HepG2 (cell line): ENCODE data around the gene HSPA6. TPM values are rescaled to one million over a fixed set of nuclear protein-coding genes. Genes with fewer than 3 reads are reported as not detected.
"Not testable (repeated sequence)": the region's sequence is repeated elsewhere in the genome, so short reads cannot be mapped to it uniquely, and the experiment has no call there.

Experiments
- ATAC-seq: fragments of 200-7000 bp; cut with Tn5 transposase; 3 replicates; pipeline ENCODE4 v1.9.1; 2020; ENCODE audit warnings: mild to moderate bottlenecking, moderate library complexity
- BruUV-seq: library from RNA; stranded (reverse); fragments of 400-500 nt; replicated peaks from 2 replicates; lab custom pipeline; 2021; lab: Mats Ljungman, UMichigan
- CTCF ChIA-PET: fragments of 300-600 bp; formaldehyde crosslinking; extraction: SDS; loops from one replicate; lab custom pipeline; 2021; ENCODE audit warnings: low total read pairs, inconsistent platforms, low intra/inter-chr PET ratio; lab: Yijun Ruan, JAX
- POLR2A ChIA-PET: fragments of 350-600 bp; sonication (Branson Sonifier 250); formaldehyde crosslinking; loops from one replicate; lab custom pipeline; 2020; ENCODE audit warnings: antibody characterized with exemption, inconsistent platforms; lab: Yijun Ruan, JAX
- DNase-seq: peaks from one replicate; pipeline ENCODE4 v3.0.0-alpha.2; 2015; ENCODE audit warnings: low spot score
- FAIRE-seq: peaks from 3 replicates; lab custom pipeline; 2011; peaks lifted over from hg19 to GRCh38; lab: Jason Lieb, UNC
- H2AFZ ChIP-seq: one replicate; pipeline ENCODE4 v1.6.1; 2011; ENCODE audit warnings: low read length, inconsistent platforms
- H3K27ac ChIP-seq: fragments of 300-600 bp; 3 replicates; pipeline ENCODE4 v1.8.0; 2011; ENCODE audit warnings: mixed run types, mild to moderate bottlenecking, mixed read lengths, low read length, inconsistent platforms; ENCODE audit not compliant: insufficient read depth; ENCODE audit errors: extremely low read length
- H3K27me3 ChIP-seq, 2 experiments: fragments of 200-600 bp in 1 of 2; 2 replicates in 1 of 2; 3 replicates in 1 of 2; pipeline versions ENCODE4 v1.6.0 to v1.8.0; 2011; ENCODE audit warnings: low read length in 2 of 2, mild to moderate bottlenecking in 2 of 2, moderate library complexity in 2 of 2, inconsistent platforms in 1 of 2; ENCODE audit not compliant: insufficient read depth in 2 of 2, control insufficient read depth in 1 of 2
- H3K36me3 ChIP-seq, 2 experiments: fragments of 200-600 bp in 1 of 2; replicated peaks in 1 of 2; 2 replicates in 1 of 2; 3 replicates in 1 of 2; pipeline versions ENCODE4 v1.5.1 to v1.8.0; 2011; ENCODE audit warnings: low read length in 2 of 2, inconsistent platforms in 1 of 2; ENCODE audit not compliant: insufficient read depth in 2 of 2, control insufficient read depth in 1 of 2
- H3K4me1 ChIP-seq: 2 replicates; pipeline ENCODE4 v1.5.1; 2012; ENCODE audit warnings: low read length, inconsistent platforms; ENCODE audit not compliant: insufficient read depth
- H3K4me2 ChIP-seq: 2 replicates; pipeline ENCODE4 v1.6.0; 2011; ENCODE audit warnings: low read depth, low read length, inconsistent platforms
- H3K4me3 ChIP-seq, 3 experiments: fragments of 200-600 bp in 1 of 3; sonication (generic), shearing (Covaris generic) in 1 of 3; replicated peaks in 1 of 3; 2 replicates each; pipeline ENCODE4 v1.5.1; 2011 to 2016; ENCODE audit warnings: low read length in 3 of 3, inconsistent platforms in 2 of 3, low read depth in 2 of 3, mild to moderate bottlenecking in 2 of 3, control low read depth in 1 of 3, mixed read lengths in 1 of 3; ENCODE audit not compliant: insufficient read depth in 1 of 3
- H3K79me2 ChIP-seq: one replicate; pipeline ENCODE4 v1.6.1; 2011; ENCODE audit warnings: low read length, inconsistent platforms; ENCODE audit not compliant: insufficient read depth
- H3K9ac ChIP-seq: 2 replicates; pipeline ENCODE4 v1.6.0; 2011; ENCODE audit warnings: mild to moderate bottlenecking, low read depth, low read length, inconsistent platforms; ENCODE audit not compliant: insufficient read depth
- H3K9me3 ChIP-seq: 2 replicates; pipeline ENCODE4 v1.5.1; 2012; ENCODE audit warnings: mild to moderate bottlenecking, low read length
- H4K20me1 ChIP-seq: 2 replicates; pipeline ENCODE4 v1.6.0; 2011; ENCODE audit warnings: inconsistent platforms, mild to moderate bottlenecking, low read length, moderate library complexity; ENCODE audit not compliant: insufficient read depth
- WGBS: methylation state at CpG from one replicate; pipeline ENCODE4 v1.1.6; 2017; ENCODE audit warnings: low lambda C conversion rate; 5-methylcytosine and 5-hydroxymethylcytosine counted together
- in situ Hi-C: cut with HindIII; loops from 2 replicates; pipeline ENCODE4 v1.10.0; 2017; ENCODE audit warnings: low pct_unique_long_range_greater_than_20kb; ENCODE audit not compliant: extremely low pct_ligation_motif_present
- intact Hi-C: fragments of 100-400 bp; cut with micrococcal nuclease; formaldehyde crosslinking; loops from one replicate; pipeline ENCODE4 v1.10.0; 2022; ENCODE audit not compliant: unreplicated experiment
- polyA plus RNA-seq, 8 experiments: library from polyadenylated mRNA; depleted of rRNA in 3 of 8; stranded (reverse) in 7 of 8; unstranded in 1 of 8; fragments of >200 nt; fragmentation: Illumina TruSeq in 4 of 8; extraction: Trizol in 4 of 8; gene quantifications; 2 replicates each; pipeline versions ENCODE4 v1.2.1 to v1.2.3, GENCODE V29; 2011 to 2016; ENCODE audit warnings: low read depth in 4 of 8, missing spikeins in 1 of 8, mixed read lengths in 1 of 8; ENCODE audit not compliant: insufficient read depth in 1 of 8
- total RNA-seq, 5 experiments: library from RNA; depleted of rRNA; stranded (reverse); fragments of >200 nt; fragmentation: Illumina TruSeq; extraction: Trizol; gene quantifications; 2 replicates each; pipeline ENCODE4 v1.2.3, GENCODE V29; 2016; ENCODE audit warnings: low read depth in 1 of 5

The HSPA6 gene
- total and polyA plus RNA-seq, 2 of the 13 experiments (the other 11 are each of a cell fraction or from before 2014, with no cell fraction given): 0.07 TPM; not detected in 1

- H3K4me3 ChIP-seq, H4K20me1 ChIP-seq, ATAC-seq, H3K27ac ChIP-seq, H3K79me2 ChIP-seq, intact Hi-C loops, DNase-seq, H3K9ac ChIP-seq, CTCF ChIA-PET, FAIRE-seq, H3K4me2 ChIP-seq, BruUV-seq, POLR2A ChIA-PET, in situ Hi-C loops, H3K36me3 ChIP-seq, H3K9me3 ChIP-seq, H3K27me3 ChIP-seq, H2AFZ ChIP-seq: not testable (repeated sequence)
- H3K4me1 ChIP-seq: peaks cover 25% of the 10 kb centered on the region
- WGBS: 22% methylated on average over 3 of the region's 3 CpGs
Measured at GRCh38 chr1:161528550-161528949, 4.2 kb downstream of the HSPA6 start.

GRCh38 chr1:161529463-161530104 is 5.2 kb downstream of the HSPA6 start:
- peak overlapping the region; percentile 78 for H3K4me2 ChIP-seq
- 7% methylated on average over 19 of the region's 19 CpGs for WGBS
- H3K9me3 ChIP-seq, H3K27me3 ChIP-seq, FAIRE-seq, POLR2A ChIA-PET, H3K9ac ChIP-seq, H3K79me2 ChIP-seq, H2AFZ ChIP-seq, CTCF ChIA-PET, ATAC-seq, H3K36me3 ChIP-seq, BruUV-seq, H4K20me1 ChIP-seq, H3K27ac ChIP-seq, DNase-seq, in situ Hi-C loops: not testable (repeated sequence)
- peak overlapping the region; percentile 1 to 76 (median 76); a peak in 5 of 6 replicates for H3K4me3 ChIP-seq
- H3K4me1 ChIP-seq: peaks cover 25% of the 10 kb centered on the region
- intact Hi-C loops: loop anchor here (5.0 kb wide), 1 partner anchor 83 kb away; no protein-coding TSS in a partner anchor
